ENCODE results near the gene FRMPD4. TPM values are rescaled to one million over a fixed set of nuclear protein-coding genes. Genes with fewer than 3 reads are reported as not detected.

The FRMPD4 gene
- total RNA-seq, 1 experiment from 2014 or later, result 1.4 TPM

GRCh38 chrX:12758291-12758690, 620.0 kb downstream of the FRMPD4 start:
- Mint-ChIP-seq H3K27me3 (ENCODE audit: low read depth) (no peaks in the 10 kb centered on the region; the same call in 1 of the 2 replicates), H3K9me3 (no peaks in the 10 kb centered on the region), H3K4me3 (no peak overlapping the region), H3K27ac (no peak overlapping the region), H3K36me3 (no peaks in the 10 kb centered on the region), H3K4me1 (no peaks in the 10 kb centered on the region)
- ChIA-PET CTCF (no interaction called here), POLR2A (no interaction called here)
- ATAC-seq (no peak), DNase-seq (ENCODE audit: low spot score) (no peak)
- no peak for TF ChIP-seq STAT6 (CRISPR knock-in tag; conservative IDR thresholded peaks at IDR 0.05; ENCODE audit: low read depth)
- TF ChIP-seq FOXP1 (CRISPR knock-in tag; IDR thresholded peaks at IDR 0.05; ENCODE audit: borderline replicate concordance), result no peak
- TF ChIP-seq MAX (CRISPR knock-in tag; IDR thresholded peaks at IDR 0.05), result no peak
- TF ChIP-seq, protein P1, sequence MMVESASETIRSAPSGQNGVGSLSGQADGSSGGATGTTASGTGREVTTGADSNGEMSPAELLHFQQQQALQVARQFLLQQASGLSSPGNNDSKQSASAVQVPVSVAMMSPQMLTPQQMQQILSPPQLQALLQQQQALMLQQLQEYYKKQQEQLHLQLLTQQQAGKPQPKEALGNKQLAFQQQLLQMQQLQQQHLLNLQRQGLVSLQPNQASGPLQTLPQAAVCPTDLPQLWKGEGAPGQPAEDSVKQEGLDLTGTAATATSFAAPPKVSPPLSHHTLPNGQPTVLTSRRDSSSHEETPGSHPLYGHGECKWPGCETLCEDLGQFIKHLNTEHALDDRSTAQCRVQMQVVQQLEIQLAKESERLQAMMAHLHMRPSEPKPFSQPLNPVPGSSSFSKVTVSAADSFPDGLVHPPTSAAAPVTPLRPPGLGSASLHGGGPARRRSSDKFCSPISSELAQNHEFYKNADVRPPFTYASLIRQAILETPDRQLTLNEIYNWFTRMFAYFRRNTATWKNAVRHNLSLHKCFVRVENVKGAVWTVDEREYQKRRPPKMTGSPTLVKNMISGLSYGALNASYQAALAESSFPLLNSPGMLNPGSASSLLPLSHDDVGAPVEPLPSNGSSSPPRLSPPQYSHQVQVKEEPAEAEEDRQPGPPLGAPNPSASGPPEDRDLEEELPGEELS (CRISPR knock-in tag; IDR thresholded peaks at IDR 0.05), result no peak
- TF ChIP-seq, protein P2, sequence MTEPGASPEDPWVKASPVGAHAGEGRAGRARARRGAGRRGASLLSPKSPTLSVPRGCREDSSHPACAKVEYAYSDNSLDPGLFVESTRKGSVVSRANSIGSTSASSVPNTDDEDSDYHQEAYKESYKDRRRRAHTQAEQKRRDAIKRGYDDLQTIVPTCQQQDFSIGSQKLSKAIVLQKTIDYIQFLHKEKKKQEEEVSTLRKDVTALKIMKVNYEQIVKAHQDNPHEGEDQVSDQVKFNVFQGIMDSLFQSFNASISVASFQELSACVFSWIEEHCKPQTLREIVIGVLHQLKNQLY (CRISPR knock-in tag; IDR thresholded peaks at IDR 0.05), result no peak
- no peak for TF ChIP-seq ZNF532 (CRISPR knock-in tag; IDR thresholded peaks at IDR 0.05; ENCODE audit: borderline replicate concordance)
- TF ChIP-seq, protein P3, sequence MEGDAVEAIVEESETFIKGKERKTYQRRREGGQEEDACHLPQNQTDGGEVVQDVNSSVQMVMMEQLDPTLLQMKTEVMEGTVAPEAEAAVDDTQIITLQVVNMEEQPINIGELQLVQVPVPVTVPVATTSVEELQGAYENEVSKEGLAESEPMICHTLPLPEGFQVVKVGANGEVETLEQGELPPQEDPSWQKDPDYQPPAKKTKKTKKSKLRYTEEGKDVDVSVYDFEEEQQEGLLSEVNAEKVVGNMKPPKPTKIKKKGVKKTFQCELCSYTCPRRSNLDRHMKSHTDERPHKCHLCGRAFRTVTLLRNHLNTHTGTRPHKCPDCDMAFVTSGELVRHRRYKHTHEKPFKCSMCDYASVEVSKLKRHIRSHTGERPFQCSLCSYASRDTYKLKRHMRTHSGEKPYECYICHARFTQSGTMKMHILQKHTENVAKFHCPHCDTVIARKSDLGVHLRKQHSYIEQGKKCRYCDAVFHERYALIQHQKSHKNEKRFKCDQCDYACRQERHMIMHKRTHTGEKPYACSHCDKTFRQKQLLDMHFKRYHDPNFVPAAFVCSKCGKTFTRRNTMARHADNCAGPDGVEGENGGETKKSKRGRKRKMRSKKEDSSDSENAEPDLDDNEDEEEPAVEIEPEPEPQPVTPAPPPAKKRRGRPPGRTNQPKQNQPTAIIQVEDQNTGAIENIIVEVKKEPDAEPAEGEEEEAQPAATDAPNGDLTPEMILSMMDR (IDR thresholded peaks at IDR 0.05), result no peak
- TF ChIP-seq, protein P4, sequence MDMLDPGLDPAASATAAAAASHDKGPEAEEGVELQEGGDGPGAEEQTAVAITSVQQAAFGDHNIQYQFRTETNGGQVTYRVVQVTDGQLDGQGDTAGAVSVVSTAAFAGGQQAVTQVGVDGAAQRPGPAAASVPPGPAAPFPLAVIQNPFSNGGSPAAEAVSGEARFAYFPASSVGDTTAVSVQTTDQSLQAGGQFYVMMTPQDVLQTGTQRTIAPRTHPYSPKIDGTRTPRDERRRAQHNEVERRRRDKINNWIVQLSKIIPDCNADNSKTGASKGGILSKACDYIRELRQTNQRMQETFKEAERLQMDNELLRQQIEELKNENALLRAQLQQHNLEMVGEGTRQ (CRISPR knock-in tag; IDR thresholded peaks at IDR 0.05), result no peak
- no peak for TF ChIP-seq NFE2L1 (CRISPR knock-in tag; IDR thresholded peaks at IDR 0.05)
- no peak for TF ChIP-seq ZNF263 (CRISPR knock-in tag; IDR thresholded peaks at IDR 0.05; ENCODE audit: low read depth)
- no peak for TF ChIP-seq CREB1 (CRISPR knock-in tag; IDR thresholded peaks at IDR 0.05)
- no peak for TF ChIP-seq SP1 (CRISPR knock-in tag; conservative IDR thresholded peaks at IDR 0.05)
- TF ChIP-seq, protein P5, sequence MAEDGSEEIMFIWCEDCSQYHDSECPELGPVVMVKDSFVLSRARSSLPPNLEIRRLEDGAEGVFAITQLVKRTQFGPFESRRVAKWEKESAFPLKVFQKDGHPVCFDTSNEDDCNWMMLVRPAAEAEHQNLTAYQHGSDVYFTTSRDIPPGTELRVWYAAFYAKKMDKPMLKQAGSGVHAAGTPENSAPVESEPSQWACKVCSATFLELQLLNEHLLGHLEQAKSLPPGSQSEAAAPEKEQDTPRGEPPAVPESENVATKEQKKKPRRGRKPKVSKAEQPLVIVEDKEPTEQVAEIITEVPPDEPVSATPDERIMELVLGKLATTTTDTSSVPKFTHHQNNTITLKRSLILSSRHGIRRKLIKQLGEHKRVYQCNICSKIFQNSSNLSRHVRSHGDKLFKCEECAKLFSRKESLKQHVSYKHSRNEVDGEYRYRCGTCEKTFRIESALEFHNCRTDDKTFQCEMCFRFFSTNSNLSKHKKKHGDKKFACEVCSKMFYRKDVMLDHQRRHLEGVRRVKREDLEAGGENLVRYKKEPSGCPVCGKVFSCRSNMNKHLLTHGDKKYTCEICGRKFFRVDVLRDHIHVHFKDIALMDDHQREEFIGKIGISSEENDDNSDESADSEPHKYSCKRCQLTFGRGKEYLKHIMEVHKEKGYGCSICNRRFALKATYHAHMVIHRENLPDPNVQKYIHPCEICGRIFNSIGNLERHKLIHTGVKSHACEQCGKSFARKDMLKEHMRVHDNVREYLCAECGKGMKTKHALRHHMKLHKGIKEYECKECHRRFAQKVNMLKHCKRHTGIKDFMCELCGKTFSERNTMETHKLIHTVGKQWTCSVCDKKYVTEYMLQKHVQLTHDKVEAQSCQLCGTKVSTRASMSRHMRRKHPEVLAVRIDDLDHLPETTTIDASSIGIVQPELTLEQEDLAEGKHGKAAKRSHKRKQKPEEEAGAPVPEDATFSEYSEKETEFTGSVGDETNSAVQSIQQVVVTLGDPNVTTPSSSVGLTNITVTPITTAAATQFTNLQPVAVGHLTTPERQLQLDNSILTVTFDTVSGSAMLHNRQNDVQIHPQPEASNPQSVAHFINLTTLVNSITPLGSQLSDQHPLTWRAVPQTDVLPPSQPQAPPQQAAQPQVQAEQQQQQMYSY (CRISPR knock-in tag; IDR thresholded peaks at IDR 0.05), result no peak
- no peak for TF ChIP-seq NFYB (CRISPR knock-in tag; conservative IDR thresholded peaks at IDR 0.05; ENCODE audit: low read depth)
- no peak for TF ChIP-seq ZNF423 (CRISPR knock-in tag; IDR thresholded peaks at IDR 0.05)

Measured in WTC11 (cell line).